GM12891 (cell line): Measurements from ENCODE around the gene IRF2BP2.

Experiments
- POLR2A ChIP-seq: IDR thresholded peaks from 2 replicates; pipeline ENCODE4 v1.6.1; 2011; ENCODE audit warnings: low read depth, low read length, control low read depth
- POLR2AphosphoS5 ChIP-seq: IDR thresholded peaks from 2 replicates; pipeline ENCODE4 v1.6.1; 2011; ENCODE audit warnings: low read depth, low read length, control low read depth
- TAF1 ChIP-seq: IDR thresholded peaks from 2 replicates; pipeline ENCODE4 v1.6.1; 2011; ENCODE audit warnings: low read depth, low read length, control low read depth

GRCh38 chr1:234554698-234555311, 55.2 kb downstream of the IRF2BP2 start:
- TF ChIP-seq POLR2AphosphoS5 (no peak), POLR2A (no peak), TAF1 (no peak)
